ENCODE results near the gene BGN. TPM values are rescaled to one million over a fixed set of nuclear protein-coding genes. Genes with fewer than 3 reads are reported as not detected.

Gene BGN
- total RNA-seq, 4 donors from 2014 or later, result 1.1 to 50.7 (median 9.8) TPM

DNA sequence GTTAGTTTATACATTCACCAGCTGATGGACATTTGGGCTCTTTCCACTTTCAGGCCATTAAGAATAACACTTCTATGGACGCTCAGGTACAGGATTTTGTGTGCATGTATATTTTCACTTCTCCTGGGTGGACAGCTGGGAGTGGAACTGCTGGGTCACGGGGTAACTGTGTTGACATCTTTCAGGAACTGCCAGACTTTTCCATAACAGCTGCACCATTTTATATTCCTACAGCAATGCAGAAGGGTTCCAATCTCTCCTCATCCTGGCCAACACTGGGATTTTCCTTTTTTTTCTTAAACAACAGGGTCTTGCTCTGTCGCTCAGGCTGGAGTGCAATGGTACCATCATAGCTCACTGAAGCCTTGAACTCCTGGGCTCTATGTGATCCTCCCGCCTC lies 36.3 kb upstream of the BGN start:
- no peak overlapping the region for H3K4me3 ChIP-seq
- no peak overlapping the region for H3K27ac ChIP-seq
- no peak for DNase-seq
- H3K36me3 ChIP-seq, result peaks cover 0 to 7% of the 10 kb centered on the region in 2 donors
- H3K9me3 ChIP-seq, result no peaks in the 10 kb centered on the region
- TF ChIP-seq POLR2A (IDR thresholded peaks at IDR 0.05), result no peak
- TF ChIP-seq CTCF (IDR thresholded peaks at IDR 0.05 in 4 of 5, conservative IDR thresholded peaks at IDR 0.05 in 1 of 5), result no peak
- peaks cover 5 to 7% of the 10 kb centered on the region in 2 donors for H3K4me1 ChIP-seq
- no peak for ATAC-seq
- H3K27me3 ChIP-seq, result no peaks in the 10 kb centered on the region
- intact Hi-C loops (cut with DNase I; ENCODE audit: low total_unique reads) (no loop called here), in situ Hi-C loops (cut with MboI; ENCODE audit: low sequenced_read_pairs in 4 of 4) (loop anchor here in 1 of 4 donors (25.0 kb wide), 1 partner anchor 521 kb away; no protein-coding TSS in a partner anchor)

- Histone ChIP-seq H3K36me3 (no peaks in the 10 kb centered on the region), H3K4me1 (peaks cover 5 to 7% of the 10 kb centered on the region in 2 donors), H3K4me3 (no peak overlapping the region), H3K27me3 (no peaks in the 10 kb centered on the region), H3K9me3 (no peaks in the 10 kb centered on the region), H3K27ac (no peak overlapping the region)
- TF ChIP-seq POLR2A (IDR thresholded peaks at IDR 0.05) (no peak), CTCF (IDR thresholded peaks at IDR 0.05 in 4 of 5, conservative IDR thresholded peaks at IDR 0.05 in 1 of 5) (no peak)
- ATAC-seq (no peak), DNase-seq (no peak)
- in situ Hi-C loops (cut with MboI; ENCODE audit: low sequenced_read_pairs in 4 of 4), result loop anchor here in 1 of 4 donors (25.0 kb wide), 1 partner anchor 523 kb away; no protein-coding TSS in a partner anchor
- intact Hi-C loops (cut with DNase I; ENCODE audit: low total_unique reads), result no loop called here
Observed at GRCh38 chrX:153459986-153460385, 34.8 kb upstream of the BGN start.

GRCh38 chrX:153460826-153461225 lies 34.0 kb upstream of the BGN start:
- Histone ChIP-seq H3K4me3 (no peak overlapping the region), H3K27me3 (no peaks in the 10 kb centered on the region), H3K36me3 (no peaks in the 10 kb centered on the region), H3K4me1 (peaks cover 5 to 7% of the 10 kb centered on the region in 2 donors), H3K9me3 (no peaks in the 10 kb centered on the region), H3K27ac (no peak overlapping the region)
- in situ Hi-C loops (cut with MboI; ENCODE audit: low sequenced_read_pairs in 4 of 4), result loop anchor here in 1 of 4 donors (25.0 kb wide), 1 partner anchor 524 kb away; no protein-coding TSS in a partner anchor
- DNase-seq, result no peak
- intact Hi-C loops (cut with DNase I; ENCODE audit: low total_unique reads), result no loop called here
- peak in 3 of 5 experiments; percentile 21 to 54 (median 36) for TF ChIP-seq CTCF (IDR thresholded peaks at IDR 0.05 in 4 of 5, conservative IDR thresholded peaks at IDR 0.05 in 1 of 5)
- no peak for TF ChIP-seq POLR2A (IDR thresholded peaks at IDR 0.05)
- no peak for ATAC-seq

DNA sequence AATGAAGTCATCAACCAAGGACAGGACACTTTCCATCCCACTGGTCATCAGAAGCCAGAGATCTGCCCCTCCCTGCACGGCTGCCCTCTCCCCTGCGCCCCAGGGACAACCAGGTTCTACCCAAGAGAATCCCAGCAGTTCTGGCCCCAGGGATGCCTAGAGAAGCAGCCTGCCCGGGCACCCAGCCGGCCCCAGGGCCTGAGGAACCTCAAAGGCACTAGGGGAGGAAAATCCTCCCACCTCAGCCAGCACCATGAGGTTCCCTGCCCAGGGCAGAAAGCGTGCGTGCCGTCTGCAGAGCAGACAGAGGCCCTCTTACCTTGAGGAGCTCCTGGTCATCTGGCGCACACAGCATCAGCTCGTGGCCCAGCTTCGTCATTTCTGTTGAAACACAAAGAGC lies 32.5 kb upstream of the BGN start:
- ATAC-seq, result no peak

More for the DNA sequence above, 32.5 kb upstream of the BGN start:
- TF ChIP-seq POLR2A (IDR thresholded peaks at IDR 0.05) (no peak), CTCF (IDR thresholded peaks at IDR 0.05 in 4 of 5, conservative IDR thresholded peaks at IDR 0.05 in 1 of 5) (no peak)
- H3K4me1 ChIP-seq, result peaks cover 0 to 3% of the 10 kb centered on the region in 2 donors
- in situ Hi-C loops (cut with MboI; ENCODE audit: low sequenced_read_pairs in 4 of 4) (loop anchor here in 1 of 4 donors (25.0 kb wide), 1 partner anchor 525 kb away; no protein-coding TSS in a partner anchor), intact Hi-C loops (cut with DNase I; ENCODE audit: low total_unique reads) (no loop called here)
- DNase-seq, result no peak
- no peaks in the 10 kb centered on the region for H3K27me3 ChIP-seq
- no peaks in the 10 kb centered on the region for H3K9me3 ChIP-seq
- no peaks in the 10 kb centered on the region for H3K36me3 ChIP-seq
- H3K4me3 ChIP-seq, result no peak overlapping the region
- no peak overlapping the region for H3K27ac ChIP-seq

Data from gastrocnemius medialis (tissue), 4 donors.